Heart left ventricle (tissue), 13 donors: ENCODE results near the gene NXN.

Experiments used
- CTCF ChIP-seq, 12 donors: fragments of 200-600 bp; sonication (generic) in 4 of 12; IDR thresholded peaks; one replicate each; pipeline versions ENCODE4 v1.5.0 to v1.8.0; 2018 to 2022; ENCODE audit warnings: antibody characterized with exemption in 12 of 12, mild to moderate bottlenecking in 5 of 12
- POLR2A ChIP-seq, 2 donors: fragments of 450-650 bp; IDR thresholded peaks; one replicate each; pipeline ENCODE4 v1.6.1; 2017; ENCODE audit warnings: antibody characterized with exemption in 2 of 2, mild to moderate bottlenecking in 2 of 2, moderate library complexity in 2 of 2
- donor health status: ischemic (EF 13 %, LVEDD 7.1; RV severe dilation, severe dysfunction).
- donor health status: DM: no; HTN: yes; CAD: no.
- donor health status: DM: no; HTN: no; CAD: no.
- donor health status: ischemic (EF 25% LVEDD 6.9; RV normal size, moderate dysfunction).
- donor health status: ischemic (EF 25% LVEDD 5.7; RV mildly dilated, moderate dysfunction).
- donor health status: ischemic (EF 35%, LVEDD 5.7; RV mildly dilated, moderate dysfunction).
- donor health status: nonischemic (EF 11% LVEDD 7.7; RV severe dilation, severe dysfunction).
- donor health status: DM: yes; HTN: yes; CAD: no.
- donor health status: PGD.
- donor health status: ischemic (EF 29% LVEDD 5.4; RV normal size, mild dysfunction).
- donor health status: nonischemic (EF 23%, LVEDD 6.1; RV moderate dilation, normal function).

- no peak for TF ChIP-seq POLR2A (IDR thresholded peaks at IDR 0.05)
- no peak for TF ChIP-seq CTCF (IDR thresholded peaks at IDR 0.05)
Measured at GRCh38 chr17:767076-767475, 212.5 kb downstream of the NXN start.
